Measurements from ENCODE around the gene SMIM28.

SMIM28 gene

GRCh38 chr6:138400326-138400725 lies 22.6 kb downstream of the SMIM28 start:
- TF ChIP-seq, protein P1, sequence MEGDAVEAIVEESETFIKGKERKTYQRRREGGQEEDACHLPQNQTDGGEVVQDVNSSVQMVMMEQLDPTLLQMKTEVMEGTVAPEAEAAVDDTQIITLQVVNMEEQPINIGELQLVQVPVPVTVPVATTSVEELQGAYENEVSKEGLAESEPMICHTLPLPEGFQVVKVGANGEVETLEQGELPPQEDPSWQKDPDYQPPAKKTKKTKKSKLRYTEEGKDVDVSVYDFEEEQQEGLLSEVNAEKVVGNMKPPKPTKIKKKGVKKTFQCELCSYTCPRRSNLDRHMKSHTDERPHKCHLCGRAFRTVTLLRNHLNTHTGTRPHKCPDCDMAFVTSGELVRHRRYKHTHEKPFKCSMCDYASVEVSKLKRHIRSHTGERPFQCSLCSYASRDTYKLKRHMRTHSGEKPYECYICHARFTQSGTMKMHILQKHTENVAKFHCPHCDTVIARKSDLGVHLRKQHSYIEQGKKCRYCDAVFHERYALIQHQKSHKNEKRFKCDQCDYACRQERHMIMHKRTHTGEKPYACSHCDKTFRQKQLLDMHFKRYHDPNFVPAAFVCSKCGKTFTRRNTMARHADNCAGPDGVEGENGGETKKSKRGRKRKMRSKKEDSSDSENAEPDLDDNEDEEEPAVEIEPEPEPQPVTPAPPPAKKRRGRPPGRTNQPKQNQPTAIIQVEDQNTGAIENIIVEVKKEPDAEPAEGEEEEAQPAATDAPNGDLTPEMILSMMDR (IDR thresholded peaks at IDR 0.05; ENCODE audit: low read depth, low read length), result no peak
- H3K4me3 ChIP-seq (ENCODE audit: low read depth, low read length), result no peak overlapping the region

- TF ChIP-seq, protein P1 (IDR thresholded peaks at IDR 0.05; ENCODE audit: low read depth, low read length), result no peak
- no peak overlapping the region for H3K4me3 ChIP-seq (ENCODE audit: low read depth, low read length)
Observed at GRCh38 chr6:138401960-138402837, 24.5 kb downstream of the SMIM28 start.

GRCh38 chr6:138402838-138403187 lies 25.1 kb downstream of the SMIM28 start:
- H3K4me3 ChIP-seq (ENCODE audit: low read depth, low read length), result peak overlapping the region; percentile 84; the same call in 1 of the 2 replicates
- TF ChIP-seq, protein P1 (IDR thresholded peaks at IDR 0.05; ENCODE audit: low read depth, low read length), result no peak

DNA sequence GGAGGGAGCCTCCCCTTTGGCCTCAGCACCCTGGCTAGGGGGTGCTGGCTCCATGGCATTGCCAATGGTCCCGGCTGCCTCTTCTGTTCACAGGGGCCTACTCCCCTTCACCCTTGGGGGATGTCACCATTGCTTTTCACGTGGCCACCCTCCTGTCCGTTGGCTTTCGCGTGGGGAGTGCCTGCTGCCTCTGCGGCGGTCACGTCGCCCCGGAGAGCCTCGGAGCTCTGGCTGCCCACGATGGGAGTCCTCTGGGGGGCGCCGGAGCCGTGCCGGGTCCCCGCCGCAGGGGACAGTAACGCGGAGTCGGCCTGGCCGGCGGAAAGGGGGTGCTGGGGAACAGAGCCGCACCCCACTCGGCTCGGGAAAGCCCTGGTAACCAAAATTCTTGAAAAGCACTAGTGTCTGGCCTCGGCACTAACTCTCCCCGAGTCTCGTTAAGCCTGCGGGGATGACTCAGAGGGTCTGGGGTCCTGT lies 25.7 kb downstream of the SMIM28 start:
- peak overlapping the region; percentile 84 for H3K4me3 ChIP-seq (ENCODE audit: low read depth, low read length)
- TF ChIP-seq, protein P1 (IDR thresholded peaks at IDR 0.05; ENCODE audit: low read depth, low read length), result no peak; the same call in 1 of the 2 replicates

DNA sequence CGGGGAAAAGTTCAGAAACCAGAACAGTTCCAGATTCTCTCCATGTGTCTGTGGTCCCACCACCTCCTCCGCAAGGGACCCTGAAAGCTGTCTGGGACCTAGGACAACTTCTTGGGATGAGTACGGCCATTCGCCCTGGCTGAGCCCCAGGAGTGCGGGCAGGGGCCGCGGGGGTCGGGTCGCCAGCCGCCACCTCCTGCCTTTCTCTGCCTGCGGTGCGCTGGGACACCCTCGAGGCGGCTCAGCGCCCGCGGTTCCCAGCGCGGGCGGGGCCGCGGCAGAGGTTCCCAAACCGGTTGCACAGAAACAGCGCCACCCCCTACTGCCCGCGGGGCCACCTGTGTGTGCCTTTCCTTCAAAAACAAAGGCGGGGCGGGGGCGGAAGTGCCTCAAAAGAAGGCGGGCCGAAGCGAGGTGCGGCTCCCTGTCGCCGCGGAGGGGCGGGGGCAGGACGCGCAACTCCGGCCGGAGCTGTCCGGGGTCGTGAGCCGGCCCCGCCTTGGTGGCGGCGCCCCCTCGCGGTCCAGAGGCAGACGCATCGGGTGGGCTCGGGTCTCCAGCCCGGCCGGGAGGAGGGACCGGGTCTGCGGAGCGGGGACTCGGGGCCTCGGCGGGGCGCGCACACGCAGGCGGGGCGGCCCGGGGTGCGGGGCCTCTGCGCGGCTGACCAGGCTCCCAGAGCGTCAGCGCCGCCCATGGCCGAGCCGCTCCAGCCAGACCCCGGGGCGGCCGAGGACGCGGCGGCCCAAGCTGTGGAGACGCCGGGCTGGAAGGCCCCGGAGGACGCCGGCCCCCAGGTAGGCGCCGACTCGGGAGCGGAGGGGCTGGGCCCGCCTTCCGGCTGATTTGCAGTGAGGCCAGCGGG lies 26.3 kb downstream of the SMIM28 start, which contains the start of gene HEBP2:
Gene HEBP2, plus strand, starts transcription at position 423 of the 865 bp plus-strand sequence. Its CDS starts 273 bp downstream, at position 696.
- H3K4me3 ChIP-seq (ENCODE audit: low read depth, low read length), result peak within 1 kb of the TSS; percentile 84
- TF ChIP-seq, protein P1 (IDR thresholded peaks at IDR 0.05; ENCODE audit: low read depth, low read length), result 0 out of 2 replicates have a peak, but pooled peaks have one; percentile 23

DNA sequence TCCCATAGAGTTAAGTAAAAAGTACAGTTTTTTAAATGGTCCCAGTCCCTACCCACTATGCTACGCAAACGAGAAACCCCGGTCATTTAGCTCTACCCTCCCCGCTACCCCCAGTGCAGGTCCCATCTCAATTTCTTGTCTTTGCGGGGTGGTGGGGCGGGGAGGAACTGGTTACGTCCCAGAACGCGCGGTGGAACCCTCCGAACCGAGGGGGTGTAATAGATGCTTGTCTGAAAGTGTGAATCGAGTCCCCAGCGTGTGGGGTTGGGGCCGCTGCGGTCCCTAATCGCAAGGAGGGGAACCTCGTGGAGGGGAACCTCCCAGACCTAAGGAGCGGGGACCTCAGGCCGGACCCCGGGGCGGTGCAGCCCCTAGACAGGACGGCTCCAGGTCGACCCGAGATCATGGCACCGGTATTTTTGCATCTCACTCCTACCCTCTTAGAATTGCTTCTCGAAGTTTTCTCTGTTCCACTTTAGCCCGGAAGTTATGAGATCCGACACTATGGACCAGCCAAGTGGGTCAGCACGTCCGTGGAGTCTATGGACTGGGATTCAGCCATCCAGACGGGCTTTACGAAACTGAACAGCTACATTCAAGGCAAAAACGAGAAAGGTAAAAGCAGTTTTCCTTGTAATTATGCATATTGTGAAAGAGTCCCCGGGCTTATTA lies 27.1 kb downstream of the SMIM28 start:
- H3K4me3 ChIP-seq (ENCODE audit: low read depth, low read length), result peak overlapping the region; percentile 84
- TF ChIP-seq, protein P1 (IDR thresholded peaks at IDR 0.05; ENCODE audit: low read depth, low read length), result no peak
